Peyer's patch (tissue), 4 donors: ENCODE data around the gene STAG1.

Experiments
- POLR2A ChIP-seq, 2 donors: fragments of 450-650 bp; IDR thresholded peaks; one replicate each; pipeline ENCODE4 v1.5.1; 2017; ENCODE audit warnings: antibody characterized with exemption in 2 of 2, mild to moderate bottlenecking in 2 of 2, moderate library complexity in 2 of 2
- TF ChIP-seq, protein P1 (sequence below), 6 experiments: fragments of 450-650 bp in 4 of 6; fragments of 200-600 bp in 2 of 6; sonication (generic) in 1 of 6; IDR thresholded peaks; one replicate each; pipeline ENCODE4 v1.5.1; 2017 to 2019; ENCODE audit warnings: antibody characterized with exemption in 6 of 6, mild to moderate bottlenecking in 3 of 6, moderate library complexity in 1 of 6

DNA sequence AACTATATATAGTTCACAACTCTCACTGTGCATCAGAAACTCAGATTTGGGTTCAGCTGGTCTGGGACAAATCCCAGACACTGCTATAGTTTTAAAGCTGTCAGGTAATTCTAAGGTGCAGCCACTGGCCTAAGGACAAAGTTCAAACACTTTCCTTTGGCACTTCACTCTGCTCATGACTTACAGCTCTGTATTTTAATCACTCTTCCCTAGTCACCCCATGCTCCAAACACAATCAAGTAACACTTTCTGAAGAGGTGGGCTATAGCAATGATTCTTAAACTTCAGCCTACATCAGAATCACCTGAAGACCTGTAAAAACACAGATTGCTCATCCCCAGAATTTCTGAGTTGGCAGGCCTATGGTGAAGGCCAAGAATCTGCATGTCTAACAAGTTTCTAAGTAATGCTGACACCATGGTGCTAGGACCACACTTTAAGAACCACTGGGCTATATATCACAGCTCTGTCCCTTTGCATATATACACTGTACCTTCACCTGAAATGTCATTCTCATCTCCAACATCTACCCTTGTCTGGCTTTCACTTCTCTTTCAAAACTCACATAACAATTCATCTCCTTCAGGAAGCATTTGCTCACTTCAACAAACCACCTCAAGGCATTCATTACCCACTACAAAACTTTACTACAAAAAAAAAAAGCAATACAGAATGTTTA is 21.4 kb downstream of the STAG1 start:
- TF ChIP-seq, protein P1, sequence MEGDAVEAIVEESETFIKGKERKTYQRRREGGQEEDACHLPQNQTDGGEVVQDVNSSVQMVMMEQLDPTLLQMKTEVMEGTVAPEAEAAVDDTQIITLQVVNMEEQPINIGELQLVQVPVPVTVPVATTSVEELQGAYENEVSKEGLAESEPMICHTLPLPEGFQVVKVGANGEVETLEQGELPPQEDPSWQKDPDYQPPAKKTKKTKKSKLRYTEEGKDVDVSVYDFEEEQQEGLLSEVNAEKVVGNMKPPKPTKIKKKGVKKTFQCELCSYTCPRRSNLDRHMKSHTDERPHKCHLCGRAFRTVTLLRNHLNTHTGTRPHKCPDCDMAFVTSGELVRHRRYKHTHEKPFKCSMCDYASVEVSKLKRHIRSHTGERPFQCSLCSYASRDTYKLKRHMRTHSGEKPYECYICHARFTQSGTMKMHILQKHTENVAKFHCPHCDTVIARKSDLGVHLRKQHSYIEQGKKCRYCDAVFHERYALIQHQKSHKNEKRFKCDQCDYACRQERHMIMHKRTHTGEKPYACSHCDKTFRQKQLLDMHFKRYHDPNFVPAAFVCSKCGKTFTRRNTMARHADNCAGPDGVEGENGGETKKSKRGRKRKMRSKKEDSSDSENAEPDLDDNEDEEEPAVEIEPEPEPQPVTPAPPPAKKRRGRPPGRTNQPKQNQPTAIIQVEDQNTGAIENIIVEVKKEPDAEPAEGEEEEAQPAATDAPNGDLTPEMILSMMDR (IDR thresholded peaks at IDR 0.05) = no peak
- TF ChIP-seq POLR2A (IDR thresholded peaks at IDR 0.05) = no peak
